LoVo (cell line): ENCODE data around the gene HLA-B.
"Not testable (repeated sequence)": the region's sequence is repeated elsewhere in the genome, so short reads cannot be mapped to it uniquely, and the experiment has no call there.

Source experiments
- DNase-seq: peaks from one replicate; pipeline ENCODE4 v3.0.0-alpha.2; 2016; ENCODE audit warnings: low spot score

The HLA-B gene

GRCh38 chr6:31356946-31357466, at the start of gene HLA-B:
HLA-B (minus strand) TSS chr6:31357179; CDS start chr6:31357158, 21 bp downstream.
- DNase-seq: peak; percentile 69

- DNase-seq: no peak
These were observed 49.0 kb upstream of the HLA-B start for GRCh38 chr6:31405996-31406395.

- not testable (repeated sequence) for DNase-seq
These were observed 47.0 kb upstream of the HLA-B start for GRCh38 chr6:31404061-31404364.

- peak; percentile 94 for DNase-seq
These were observed 46.5 kb upstream of the HLA-B start, which contains the start of gene MICA for GRCh38 chr6:31403283-31404060. MICA (plus strand) TSS chr6:31403595; CDS start chr6:31403633, 38 bp downstream.

GRCh38 chr6:31402324-31403282, 45.6 kb upstream of the HLA-B start:
- peak; percentile 11 for DNase-seq

- peak; percentile 72 for DNase-seq
These were observed 44.4 kb upstream of the HLA-B start for GRCh38 chr6:31401403-31401802.

GRCh38 chr6:31400467-31401289, 43.7 kb upstream of the HLA-B start:
- peak; percentile 69 for DNase-seq

GRCh38 chr6:31399589-31400466, 42.8 kb upstream of the HLA-B start:
- peak; percentile 93 for DNase-seq

GRCh38 chr6:31397901-31398525, 41.0 kb upstream of the HLA-B start:
- peak; percentile 9 for DNase-seq

- not testable (repeated sequence) for DNase-seq
These were observed 40.1 kb upstream of the HLA-B start for GRCh38 chr6:31397153-31397499.

GRCh38 chr6:31396422-31397152, 39.6 kb upstream of the HLA-B start:
- DNase-seq: peak; percentile 67

GRCh38 chr6:31395832-31396231, 38.9 kb upstream of the HLA-B start:
- DNase-seq: no peak

GRCh38 chr6:31394381-31394780, 37.4 kb upstream of the HLA-B start:
- no peak for DNase-seq

- DNase-seq: no peak
These were observed 37.0 kb upstream of the HLA-B start for GRCh38 chr6:31393932-31394331.

GRCh38 chr6:31389802-31390132, 32.8 kb upstream of the HLA-B start:
- not testable (repeated sequence) for DNase-seq

- DNase-seq: not testable (repeated sequence)
These were observed 32.2 kb upstream of the HLA-B start for GRCh38 chr6:31388916-31389801.

GRCh38 chr6:31386977-31387376, 30.0 kb upstream of the HLA-B start:
- DNase-seq: no peak

GRCh38 chr6:31386099-31386498, 29.1 kb upstream of the HLA-B start:
- no peak for DNase-seq

- no peak for DNase-seq
These were observed 28.1 kb upstream of the HLA-B start for GRCh38 chr6:31385041-31385440.
